ENCODE results near the gene KCNJ10.

GRCh38 chr1:160071289-160071688 is 1.3 kb upstream of the KCNJ10 start:
- TF ChIP-seq POLR2A (IDR thresholded peaks at IDR 0.05; ENCODE audit: low read length) (no peak), GATA1 (IDR thresholded peaks at IDR 0.05; ENCODE audit: low read depth, low read length) (no peak)
